Astrocyte (in vitro differentiated cells and primary cell): ENCODE data around the gene PSMG4. TPM values are rescaled to one million over a fixed set of nuclear protein-coding genes. Genes with fewer than 3 reads are reported as not detected.

Source experiments
- DNase-seq: peaks from one replicate; pipeline ENCODE4 v3.0.0-alpha.2; 2010; ENCODE audit warnings: low read depth
- FAIRE-seq: peaks from 2 replicates; lab custom pipeline; 2011; peaks lifted over from hg19 to GRCh38; lab: Jason Lieb, UNC
- H2AFZ ChIP-seq: 2 replicates; pipeline ENCODE4 v1.6.0; 2012; ENCODE audit warnings: low read depth, low read length, inconsistent platforms
- H3K27ac ChIP-seq: 2 replicates; pipeline ENCODE4 v1.5.1; 2011; ENCODE audit warnings: low read depth, low read length, inconsistent platforms
- H3K27me3 ChIP-seq: 2 replicates; pipeline ENCODE4 v1.6.0; 2011; ENCODE audit warnings: low read length, inconsistent platforms; ENCODE audit not compliant: insufficient read depth
- H3K36me3 ChIP-seq: 2 replicates; pipeline ENCODE4 v1.5.1; 2011; ENCODE audit warnings: low read length, inconsistent platforms; ENCODE audit not compliant: insufficient read depth
- H3K4me1 ChIP-seq: 2 replicates; pipeline ENCODE4 v1.5.1; 2011; ENCODE audit warnings: low read length, inconsistent platforms; ENCODE audit not compliant: insufficient read depth
- H3K4me2 ChIP-seq: 2 replicates; pipeline ENCODE4 v1.6.0; 2012; ENCODE audit warnings: low read length, inconsistent platforms
- H3K4me3 ChIP-seq: 2 replicates; pipeline ENCODE4 v1.5.1; 2011; ENCODE audit warnings: low read depth, mild to moderate bottlenecking, low read length, inconsistent platforms; ENCODE audit not compliant: insufficient read depth
- H3K79me2 ChIP-seq: 2 replicates; pipeline ENCODE4 v1.6.0; 2012; ENCODE audit warnings: mild to moderate bottlenecking, low read length, inconsistent platforms; ENCODE audit not compliant: insufficient read depth
- H3K9ac ChIP-seq: 2 replicates; pipeline ENCODE4 v1.6.0; 2012; ENCODE audit warnings: mild to moderate bottlenecking, low read length, inconsistent platforms
- H3K9me3 ChIP-seq: 2 replicates; pipeline ENCODE4 v1.5.1; 2012; ENCODE audit warnings: low read depth, mild to moderate bottlenecking, low read length, inconsistent platforms; ENCODE audit not compliant: insufficient read depth
- H4K20me1 ChIP-seq: 2 replicates; pipeline ENCODE4 v1.6.0; 2012; ENCODE audit warnings: low read length, inconsistent platforms; ENCODE audit not compliant: insufficient read depth
- H3K27ac Mint-ChIP-seq: one replicate; pipeline ENCODE4 v1.8.0; 2021; ENCODE audit warnings: mild to moderate bottlenecking, mixed read lengths; ENCODE audit not compliant: unreplicated experiment
- H3K27me3 Mint-ChIP-seq: one replicate; pipeline ENCODE4 v1.8.0; 2021; ENCODE audit warnings: low read depth, mixed read lengths; ENCODE audit not compliant: unreplicated experiment
- H3K36me3 Mint-ChIP-seq: one replicate; pipeline ENCODE4 v1.8.0; 2021; ENCODE audit warnings: low read depth, mixed read lengths; ENCODE audit not compliant: unreplicated experiment
- H3K4me1 Mint-ChIP-seq: one replicate; pipeline ENCODE4 v1.8.0; 2021; ENCODE audit warnings: low read depth, mixed read lengths; ENCODE audit not compliant: unreplicated experiment
- H3K4me3 Mint-ChIP-seq: one replicate; pipeline ENCODE4 v1.8.0; 2021; ENCODE audit warnings: mild to moderate bottlenecking, moderate library complexity, mixed read lengths; ENCODE audit not compliant: unreplicated experiment
- H3K9me3 Mint-ChIP-seq: one replicate; pipeline ENCODE4 v1.8.0; 2021; ENCODE audit warnings: mild to moderate bottlenecking, mixed read lengths; ENCODE audit not compliant: unreplicated experiment
- EZH2 ChIP-seq: IDR thresholded peaks from 2 replicates; pipeline ENCODE4 v1.6.1; 2012; ENCODE audit warnings: mild to moderate bottlenecking, low read length, inconsistent platforms; ENCODE audit not compliant: insufficient read depth
- total RNA-seq: library from RNA; stranded (reverse); gene quantifications from 2 replicates; pipeline ENCODE4 v1.2.1, GENCODE V29; 2021
- TF ChIP-seq, protein P1 (sequence below): IDR thresholded peaks from 2 replicates; pipeline ENCODE4 v1.5.1; 2011; ENCODE audit warnings: low read depth, mild to moderate bottlenecking, inconsistent platforms, low read length, moderate library complexity; ENCODE audit not compliant: insufficient read depth

Gene PSMG4
- total RNA-seq, 1 donor from 2014 or later = 23.4 TPM

GRCh38 chr6:3245216-3245615, 13.5 kb upstream of the PSMG4 start:
- DNase-seq = no peak
- peaks cover 16% of the 10 kb centered on the region for H3K4me1 ChIP-seq
- H3K4me2 ChIP-seq = no peak overlapping the region
- no peaks in the 10 kb centered on the region for H3K9me3 ChIP-seq
- no peak for TF ChIP-seq EZH2
- TF ChIP-seq, protein P1, sequence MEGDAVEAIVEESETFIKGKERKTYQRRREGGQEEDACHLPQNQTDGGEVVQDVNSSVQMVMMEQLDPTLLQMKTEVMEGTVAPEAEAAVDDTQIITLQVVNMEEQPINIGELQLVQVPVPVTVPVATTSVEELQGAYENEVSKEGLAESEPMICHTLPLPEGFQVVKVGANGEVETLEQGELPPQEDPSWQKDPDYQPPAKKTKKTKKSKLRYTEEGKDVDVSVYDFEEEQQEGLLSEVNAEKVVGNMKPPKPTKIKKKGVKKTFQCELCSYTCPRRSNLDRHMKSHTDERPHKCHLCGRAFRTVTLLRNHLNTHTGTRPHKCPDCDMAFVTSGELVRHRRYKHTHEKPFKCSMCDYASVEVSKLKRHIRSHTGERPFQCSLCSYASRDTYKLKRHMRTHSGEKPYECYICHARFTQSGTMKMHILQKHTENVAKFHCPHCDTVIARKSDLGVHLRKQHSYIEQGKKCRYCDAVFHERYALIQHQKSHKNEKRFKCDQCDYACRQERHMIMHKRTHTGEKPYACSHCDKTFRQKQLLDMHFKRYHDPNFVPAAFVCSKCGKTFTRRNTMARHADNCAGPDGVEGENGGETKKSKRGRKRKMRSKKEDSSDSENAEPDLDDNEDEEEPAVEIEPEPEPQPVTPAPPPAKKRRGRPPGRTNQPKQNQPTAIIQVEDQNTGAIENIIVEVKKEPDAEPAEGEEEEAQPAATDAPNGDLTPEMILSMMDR = no peak
- no peak overlapping the region for H3K27ac Mint-ChIP-seq
- H4K20me1 ChIP-seq = no peaks in the 10 kb centered on the region
- no peak overlapping the region for H3K9ac ChIP-seq
- H3K79me2 ChIP-seq = no peaks in the 10 kb centered on the region
- H2AFZ ChIP-seq = no peak overlapping the region
- peaks cover 8% of the 10 kb centered on the region for H3K9me3 Mint-ChIP-seq
- no peak overlapping the region for H3K27ac ChIP-seq
- H3K36me3 ChIP-seq = no peaks in the 10 kb centered on the region
- no peaks in the 10 kb centered on the region for H3K27me3 ChIP-seq
- peaks cover 20% of the 10 kb centered on the region for H3K4me1 Mint-ChIP-seq
- no peak overlapping the region for H3K4me3 ChIP-seq
- no peak overlapping the region for H3K4me3 Mint-ChIP-seq
- H3K36me3 Mint-ChIP-seq = peaks cover 6% of the 10 kb centered on the region
- FAIRE-seq = no peak
- peaks cover 9% of the 10 kb centered on the region for H3K27me3 Mint-ChIP-seq

- Mint-ChIP-seq H3K9me3 (peaks cover 5% of the 10 kb centered on the region), H3K36me3 (peaks cover 8% of the 10 kb centered on the region), H3K4me1 (peaks cover 31% of the 10 kb centered on the region), H3K4me3 (peak overlapping the region; percentile 81), H3K27ac (peak overlapping the region; percentile 100), H3K27me3 (peaks cover 4% of the 10 kb centered on the region)
- Histone ChIP-seq H3K9me3 (no peaks in the 10 kb centered on the region), H3K9ac (peak overlapping the region; percentile 85), H3K36me3 (no peaks in the 10 kb centered on the region), H4K20me1 (no peaks in the 10 kb centered on the region), H3K4me3 (peak overlapping the region; percentile 54), H3K27me3 (no peaks in the 10 kb centered on the region), H3K4me1 (peaks cover 19% of the 10 kb centered on the region), H3K4me2 (peak overlapping the region; percentile 85), H3K79me2 (no peaks in the 10 kb centered on the region), H3K27ac (peak overlapping the region; percentile 91), H2AFZ (peak overlapping the region; percentile 82)
- TF ChIP-seq, protein P1 = no peak
- no peak for TF ChIP-seq EZH2
- no peak for FAIRE-seq
- peak; percentile 97 for DNase-seq
Observed at GRCh38 chr6:3247255-3248146, 11.2 kb upstream of the PSMG4 start.

GRCh38 chr6:3249821-3250220, 8.9 kb upstream of the PSMG4 start:
- TF ChIP-seq, protein P1 = no peak
- no peak for TF ChIP-seq EZH2
- Histone ChIP-seq H3K4me2 (no peak overlapping the region), H3K9me3 (no peaks in the 10 kb centered on the region), H3K4me1 (peaks cover 19% of the 10 kb centered on the region), H3K79me2 (no peaks in the 10 kb centered on the region), H3K4me3 (no peak overlapping the region), H3K9ac (no peak overlapping the region), H3K27ac (no peak overlapping the region), H3K36me3 (no peaks in the 10 kb centered on the region), H3K27me3 (no peaks in the 10 kb centered on the region), H2AFZ (no peak overlapping the region), H4K20me1 (no peaks in the 10 kb centered on the region)
- Mint-ChIP-seq H3K27me3 (no peaks in the 10 kb centered on the region), H3K4me3 (no peak overlapping the region), H3K36me3 (peaks cover 6% of the 10 kb centered on the region), H3K9me3 (peaks cover 2% of the 10 kb centered on the region), H3K27ac (no peak overlapping the region), H3K4me1 (peaks cover 32% of the 10 kb centered on the region)
- DNase-seq = no peak
- no peak for FAIRE-seq
